Smooth muscle cell of the umbilical artery (primary cell): ENCODE measurements around the gene SP110. TPM values are rescaled to one million over a fixed set of nuclear protein-coding genes. Genes with fewer than 3 reads are reported as not detected.

Source experiments
- total RNA-seq: library from RNA; depleted of rRNA; stranded (reverse); fragments of >200 nt; gene quantifications from 2 replicates; pipeline ENCODE4 v1.2.3, GENCODE V29; 2014

Gene SP110
- 4.8 and 8.0 TPM in 2 replicates for total RNA-seq

DNA sequence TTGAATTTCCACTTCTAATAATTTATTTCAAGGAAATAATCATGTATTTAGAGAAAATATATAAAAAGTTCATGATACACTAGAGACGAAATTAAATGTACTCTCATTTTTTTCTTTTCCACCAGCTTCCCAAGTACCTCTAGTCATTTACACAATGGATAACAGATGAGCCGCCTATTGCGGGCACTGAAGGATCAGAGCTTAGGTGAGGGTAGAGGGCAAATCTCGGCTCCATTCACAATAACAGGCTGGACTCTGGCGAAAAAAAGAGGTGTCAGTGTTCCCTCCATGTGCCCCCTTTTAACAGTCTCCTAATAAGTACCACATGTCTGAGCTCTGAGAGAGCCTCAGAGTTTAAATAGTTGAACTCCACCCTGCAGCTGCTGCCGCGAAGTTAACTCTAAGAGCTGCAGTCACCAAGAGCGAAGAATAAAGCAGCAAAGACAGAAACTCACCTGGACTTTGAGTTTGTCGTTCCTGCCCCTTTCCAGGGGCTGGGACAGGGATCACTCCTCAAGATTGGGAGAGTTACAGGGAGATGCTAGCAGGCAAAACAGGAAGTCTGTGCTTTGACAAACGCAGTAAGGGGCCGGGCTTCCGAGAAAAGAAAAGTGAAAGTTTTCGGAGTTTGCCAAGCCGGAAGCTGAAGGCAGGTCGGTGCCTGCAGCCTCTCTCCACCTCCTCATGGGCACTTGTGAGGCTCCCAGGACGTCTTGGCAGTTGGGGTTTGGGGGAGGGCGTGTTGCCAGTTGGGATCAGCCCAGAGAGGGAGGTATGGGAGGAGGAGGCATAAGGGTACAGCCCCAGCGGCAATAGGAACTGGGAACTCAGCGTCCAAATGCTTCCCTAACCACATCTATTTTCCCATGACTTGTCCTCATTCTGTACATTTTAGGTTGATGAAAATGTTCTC is at the start of gene SP110:
TSS of gene SP110 (minus strand) at position 566 of the 913 bp plus-strand sequence. CDS start 3,057 bp downstream, outside the sequence.

DNA sequence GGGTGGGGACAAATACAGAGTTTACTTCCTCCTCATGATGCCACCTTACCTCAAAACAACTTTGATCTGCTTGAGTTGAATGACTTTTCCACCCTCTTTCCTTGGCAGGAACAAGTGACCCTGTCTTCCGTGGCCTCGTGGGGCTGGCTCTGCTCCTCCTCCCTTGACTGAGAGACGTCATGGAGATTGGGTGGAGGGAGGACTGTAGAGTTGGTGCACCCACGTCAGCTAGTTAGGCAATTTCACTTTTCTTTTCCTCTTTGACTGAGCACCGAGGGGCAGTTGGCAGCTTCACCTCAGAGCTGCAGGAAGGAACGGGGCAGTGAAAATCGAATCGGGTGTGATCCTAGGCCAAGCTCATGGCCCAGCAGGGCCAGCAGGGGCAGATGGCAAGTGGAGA is 5.7 kb upstream of the SP110 start, which contains the start of gene SP140:
TSS of gene SP140 (plus strand) at position 251 of the 400 bp plus-strand sequence. CDS start at position 360, 109 bp downstream.

Other genes with a start within 250 kb of the SP110 start
- 0.37 and 0.59 TPM in 2 replicates for gene SLC16A14, start 151.1 kb downstream of the SP110 start, total RNA-seq
- under 0.01 and 2.0 TPM in 2 replicates for gene SP140, start 5.8 kb upstream of the SP110 start, total RNA-seq
- 6.8 and 14.3 TPM in 2 replicates for gene SP140L, start 107.2 kb upstream of the SP110 start, total RNA-seq
- 86.1 and 146 TPM in 2 replicates for gene SP100, start 196.2 kb upstream of the SP110 start, total RNA-seq